PC-3 (cell line): Measurements from ENCODE around the gene SOX30.

Experiments used
- EZH2 ChIP-seq: fragments of 300-600 bp; sonication (generic); IDR thresholded peaks from one replicate; pipeline ENCODE4 v1.6.1; 2017; ENCODE audit warnings: antibody characterized with exemption, mild to moderate bottlenecking, low read length; ENCODE audit not compliant: unreplicated experiment
- EZH2phosphoT487 ChIP-seq: fragments of 300-600 bp; sonication (generic); IDR thresholded peaks from 2 replicates; pipeline ENCODE4 v1.6.1; 2018; ENCODE audit warnings: mild to moderate bottlenecking, antibody characterized with exemption, low read length, borderline replicate concordance
- TF ChIP-seq, protein P1 (sequence below): fragments of 300-600 bp; sonication (generic); conservative IDR thresholded peaks from 2 replicates; pipeline ENCODE4 v1.5.1; 2017; ENCODE audit warnings: antibody characterized with exemption, low read depth, mild to moderate bottlenecking, low read length

DNA sequence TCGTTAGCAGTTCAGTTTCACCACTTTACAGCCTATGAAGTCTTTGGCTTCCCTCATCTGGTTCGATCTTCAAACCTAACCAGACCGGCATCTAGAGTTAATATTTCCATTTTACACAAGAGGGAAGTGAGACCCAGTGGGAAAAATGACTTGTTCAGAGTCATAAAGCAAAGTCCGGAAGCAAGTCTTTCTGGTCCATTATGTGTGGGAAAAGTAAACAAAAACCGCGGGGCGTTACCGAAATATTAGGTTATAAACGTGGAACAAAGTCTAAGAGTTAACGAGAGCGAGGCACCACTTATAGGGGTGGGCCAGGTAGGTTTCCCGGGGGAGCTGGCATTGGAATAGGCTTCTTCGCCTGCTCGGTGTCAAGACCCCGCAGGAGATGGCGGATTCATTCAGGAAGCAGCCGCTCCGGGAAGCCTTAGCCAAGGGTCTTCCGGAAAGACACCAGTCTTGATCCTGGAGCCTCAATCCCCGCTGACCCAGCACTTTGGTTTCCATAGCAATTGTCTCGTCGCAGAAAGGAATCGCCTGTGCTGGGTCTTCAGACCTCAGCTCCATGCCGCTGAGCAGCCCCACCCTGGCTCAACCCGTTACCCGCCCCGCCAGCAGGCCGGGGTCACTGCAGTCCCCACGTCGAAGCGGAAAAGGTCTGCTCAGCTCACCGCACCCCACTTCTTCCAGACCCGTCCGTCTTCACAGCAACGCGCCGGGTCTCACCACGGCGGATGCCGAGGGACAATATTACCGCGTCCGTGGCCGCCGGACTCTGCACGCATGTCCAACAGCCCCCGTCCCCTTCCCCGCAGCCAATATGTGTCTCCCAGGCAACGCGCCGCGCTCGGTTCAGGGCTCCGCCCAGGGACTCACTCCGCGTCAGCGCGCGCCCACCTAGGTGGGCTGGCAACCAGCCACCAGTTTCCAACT lies 18.7 kb upstream of the SOX30 start, which contains the start of gene C5orf52:
- TF ChIP-seq, protein P1, sequence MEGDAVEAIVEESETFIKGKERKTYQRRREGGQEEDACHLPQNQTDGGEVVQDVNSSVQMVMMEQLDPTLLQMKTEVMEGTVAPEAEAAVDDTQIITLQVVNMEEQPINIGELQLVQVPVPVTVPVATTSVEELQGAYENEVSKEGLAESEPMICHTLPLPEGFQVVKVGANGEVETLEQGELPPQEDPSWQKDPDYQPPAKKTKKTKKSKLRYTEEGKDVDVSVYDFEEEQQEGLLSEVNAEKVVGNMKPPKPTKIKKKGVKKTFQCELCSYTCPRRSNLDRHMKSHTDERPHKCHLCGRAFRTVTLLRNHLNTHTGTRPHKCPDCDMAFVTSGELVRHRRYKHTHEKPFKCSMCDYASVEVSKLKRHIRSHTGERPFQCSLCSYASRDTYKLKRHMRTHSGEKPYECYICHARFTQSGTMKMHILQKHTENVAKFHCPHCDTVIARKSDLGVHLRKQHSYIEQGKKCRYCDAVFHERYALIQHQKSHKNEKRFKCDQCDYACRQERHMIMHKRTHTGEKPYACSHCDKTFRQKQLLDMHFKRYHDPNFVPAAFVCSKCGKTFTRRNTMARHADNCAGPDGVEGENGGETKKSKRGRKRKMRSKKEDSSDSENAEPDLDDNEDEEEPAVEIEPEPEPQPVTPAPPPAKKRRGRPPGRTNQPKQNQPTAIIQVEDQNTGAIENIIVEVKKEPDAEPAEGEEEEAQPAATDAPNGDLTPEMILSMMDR: no peak
- TF ChIP-seq EZH2 (no peak), EZH2phosphoT487 (no peak)
